DND-41 (cell line): Measurements from ENCODE around the gene FAM193A.

Experiments used
- ATAC-seq: fragments of 200-7000 bp; cut with Tn5 transposase; 3 replicates; pipeline ENCODE4 v1.9.1; 2021; ENCODE audit warnings: low read depth; ENCODE audit not compliant: insufficient read depth
- DNase-seq: peaks from one replicate; pipeline ENCODE4 v3.0.0-alpha.2; 2020
- H2AFZ ChIP-seq: 2 replicates; pipeline ENCODE4 v1.6.0; 2012; ENCODE audit warnings: low read depth, low read length
- H3K27ac ChIP-seq: 2 replicates; pipeline ENCODE4 v1.5.1; 2012; ENCODE audit warnings: low read length, inconsistent platforms
- H3K27me3 ChIP-seq: fragments of 200-600 bp; sonication (generic); 2 replicates; pipeline ENCODE4 v1.6.0; 2012; ENCODE audit warnings: low read length, mild to moderate bottlenecking, inconsistent platforms; ENCODE audit not compliant: insufficient read depth, poor library complexity
- H3K36me3 ChIP-seq: 2 replicates; pipeline ENCODE4 v1.5.1; 2012; ENCODE audit warnings: low read length, inconsistent platforms; ENCODE audit not compliant: insufficient read depth
- H3K4me1 ChIP-seq: 2 replicates; pipeline ENCODE4 v1.5.1; 2012; ENCODE audit warnings: mild to moderate bottlenecking, low read length; ENCODE audit not compliant: insufficient read depth
- H3K4me2 ChIP-seq: 2 replicates; pipeline ENCODE4 v1.6.0; 2012; ENCODE audit warnings: mild to moderate bottlenecking, moderate library complexity, low read length, inconsistent platforms; ENCODE audit not compliant: insufficient read depth
- H3K4me3 ChIP-seq, 2 experiments: fragments of 200-600 bp in 1 of 2; shearing (Covaris generic) in 1 of 2; 2 replicates each; pipeline ENCODE4 v1.5.1; 2012 to 2016; ENCODE audit warnings: inconsistent platforms in 2 of 2, low read length in 2 of 2, mild to moderate bottlenecking in 2 of 2, low read depth in 1 of 2, moderate library complexity in 1 of 2
- H3K79me2 ChIP-seq: 2 replicates; pipeline ENCODE4 v1.6.0; 2012; ENCODE audit warnings: low read length, inconsistent platforms; ENCODE audit not compliant: insufficient read depth
- H3K9ac ChIP-seq: 2 replicates; pipeline ENCODE4 v1.6.0; 2012; ENCODE audit warnings: low read depth, mild to moderate bottlenecking, inconsistent platforms, low read length, moderate library complexity
- H3K9me3 ChIP-seq: 2 replicates; pipeline ENCODE4 v1.5.1; 2012; ENCODE audit warnings: low read length, moderate library complexity, mild to moderate bottlenecking, inconsistent platforms; ENCODE audit not compliant: insufficient read depth, severe bottlenecking
- H4K20me1 ChIP-seq: 2 replicates; pipeline ENCODE4 v1.6.0; 2012; ENCODE audit warnings: low read length; ENCODE audit not compliant: insufficient read depth
- EZH2 ChIP-seq: IDR thresholded peaks from 3 replicates; pipeline ENCODE4 v1.6.1; 2012; ENCODE audit warnings: borderline replicate concordance, low read depth, mild to moderate bottlenecking, moderate library complexity, low read length, inconsistent platforms; ENCODE audit not compliant: severe bottlenecking
- TF ChIP-seq, protein P1 (sequence below): IDR thresholded peaks from 2 replicates; pipeline ENCODE4 v1.5.1; 2012; ENCODE audit warnings: borderline replicate concordance, low read length, moderate library complexity, mild to moderate bottlenecking; ENCODE audit not compliant: poor library complexity, severe bottlenecking; ENCODE audit errors: extremely low read depth

Gene FAM193A

DNA sequence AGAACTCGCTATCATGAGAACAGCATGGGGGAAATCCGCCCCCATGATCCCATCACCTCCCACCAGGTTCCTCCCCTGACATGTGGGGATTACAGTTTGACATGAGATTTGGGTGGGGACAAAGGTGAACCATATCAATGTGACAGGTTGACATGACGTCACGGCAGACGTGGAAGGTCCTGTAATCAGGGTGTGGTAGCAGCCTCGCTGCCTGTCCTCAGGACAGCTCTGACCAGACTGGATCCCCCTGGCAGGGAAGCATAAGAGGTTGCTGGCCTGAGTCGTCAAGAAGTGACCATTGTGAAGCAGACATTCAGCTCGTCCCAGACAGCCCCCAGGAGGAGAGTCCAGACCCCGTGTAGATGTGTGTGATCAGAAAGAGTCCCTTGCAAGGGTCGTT, 115.1 kb downstream of the FAM193A start:
- ATAC-seq (no peak), DNase-seq (no peak)
- peaks cover 10% of the 10 kb centered on the region; the same call in 1 of the 2 replicates for H4K20me1 ChIP-seq
- peaks cover 78% of the 10 kb centered on the region for H3K36me3 ChIP-seq
- no peaks in the 10 kb centered on the region; the same call in 1 of the 2 replicates for H3K79me2 ChIP-seq
- H3K27ac ChIP-seq, result no peak overlapping the region
- H3K9me3 ChIP-seq, result no peaks in the 10 kb centered on the region
- no peak overlapping the region for H2AFZ ChIP-seq
- H3K27me3 ChIP-seq, result no peaks in the 10 kb centered on the region
- TF ChIP-seq, protein P1, sequence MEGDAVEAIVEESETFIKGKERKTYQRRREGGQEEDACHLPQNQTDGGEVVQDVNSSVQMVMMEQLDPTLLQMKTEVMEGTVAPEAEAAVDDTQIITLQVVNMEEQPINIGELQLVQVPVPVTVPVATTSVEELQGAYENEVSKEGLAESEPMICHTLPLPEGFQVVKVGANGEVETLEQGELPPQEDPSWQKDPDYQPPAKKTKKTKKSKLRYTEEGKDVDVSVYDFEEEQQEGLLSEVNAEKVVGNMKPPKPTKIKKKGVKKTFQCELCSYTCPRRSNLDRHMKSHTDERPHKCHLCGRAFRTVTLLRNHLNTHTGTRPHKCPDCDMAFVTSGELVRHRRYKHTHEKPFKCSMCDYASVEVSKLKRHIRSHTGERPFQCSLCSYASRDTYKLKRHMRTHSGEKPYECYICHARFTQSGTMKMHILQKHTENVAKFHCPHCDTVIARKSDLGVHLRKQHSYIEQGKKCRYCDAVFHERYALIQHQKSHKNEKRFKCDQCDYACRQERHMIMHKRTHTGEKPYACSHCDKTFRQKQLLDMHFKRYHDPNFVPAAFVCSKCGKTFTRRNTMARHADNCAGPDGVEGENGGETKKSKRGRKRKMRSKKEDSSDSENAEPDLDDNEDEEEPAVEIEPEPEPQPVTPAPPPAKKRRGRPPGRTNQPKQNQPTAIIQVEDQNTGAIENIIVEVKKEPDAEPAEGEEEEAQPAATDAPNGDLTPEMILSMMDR, result no peak
- no peak for TF ChIP-seq EZH2
- H3K9ac ChIP-seq, result no peak overlapping the region
- no peak overlapping the region for H3K4me2 ChIP-seq
- no peaks in the 10 kb centered on the region for H3K4me1 ChIP-seq
- H3K4me3 ChIP-seq, result no peak overlapping the region

DNA sequence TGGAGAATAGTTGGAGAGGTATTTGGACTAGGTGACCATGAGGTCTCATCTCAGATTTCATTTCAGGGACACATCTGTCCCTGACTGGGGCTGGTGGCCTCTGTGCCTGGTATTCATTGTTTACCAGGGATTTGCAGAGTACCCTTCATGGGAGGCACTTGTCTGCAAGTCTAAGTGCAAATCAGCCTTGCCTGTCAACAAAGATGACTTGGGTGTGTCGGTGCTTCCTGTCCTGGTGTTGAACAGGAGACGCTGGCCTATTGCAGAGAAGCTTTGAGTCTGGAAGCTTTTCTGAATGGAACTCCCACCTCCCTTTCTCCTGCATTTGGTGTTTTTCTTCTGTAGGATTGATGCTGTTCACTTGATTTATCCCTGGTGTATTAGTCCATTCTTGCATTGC, 115.6 kb downstream of the FAM193A start:
- Histone ChIP-seq H3K27ac (no peak overlapping the region), H3K4me3 (no peak overlapping the region), H3K27me3 (no peaks in the 10 kb centered on the region), H3K9me3 (no peaks in the 10 kb centered on the region), H4K20me1 (peaks cover 6% of the 10 kb centered on the region; the same call in 1 of the 2 replicates), H2AFZ (no peak overlapping the region), H3K9ac (no peak overlapping the region), H3K4me1 (no peaks in the 10 kb centered on the region), H3K36me3 (peaks cover 75% of the 10 kb centered on the region), H3K79me2 (no peaks in the 10 kb centered on the region), H3K4me2 (no peak overlapping the region)
- no peak for DNase-seq
- TF ChIP-seq, protein P1, result no peak
- TF ChIP-seq EZH2, result no peak
- no peak for ATAC-seq

DNA sequence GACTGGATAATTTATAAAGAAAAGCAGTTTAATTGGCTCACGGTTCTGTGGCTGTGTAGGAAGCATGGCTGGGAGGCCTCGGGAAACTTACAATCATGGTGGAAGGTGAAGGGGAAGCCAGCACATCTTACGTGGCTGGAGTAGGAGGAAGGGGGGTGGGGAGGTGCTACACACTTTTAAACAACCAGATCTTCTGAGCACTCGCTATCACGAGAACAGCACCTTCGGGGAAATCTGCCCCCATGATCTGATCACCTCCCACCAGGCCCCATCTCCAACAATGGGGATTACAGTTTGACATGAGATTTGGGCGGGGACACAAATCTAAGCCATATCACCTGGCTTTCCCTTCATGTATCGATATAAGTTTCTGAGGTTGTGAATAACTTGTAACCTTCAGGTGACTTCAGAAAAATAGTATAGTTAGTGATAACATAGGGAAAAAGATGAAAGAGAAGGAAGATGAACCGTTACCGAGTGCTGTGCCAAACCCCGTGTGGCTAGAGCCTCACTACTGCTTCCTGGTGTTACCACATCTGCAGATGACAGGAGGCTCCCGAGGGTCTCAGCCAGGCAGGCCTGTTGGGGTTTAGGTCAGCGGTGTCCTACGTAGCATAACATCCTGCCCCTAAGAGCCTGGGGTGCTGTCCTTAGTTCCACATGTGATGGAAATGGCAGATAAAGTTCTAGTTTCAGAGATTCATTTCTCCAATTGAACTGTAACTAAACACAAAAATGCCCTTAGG, 116.1 kb downstream of the FAM193A start:
- no peak overlapping the region for H2AFZ ChIP-seq
- H3K4me1 ChIP-seq, result no peaks in the 10 kb centered on the region
- no peaks in the 10 kb centered on the region for H3K9me3 ChIP-seq
- no peak overlapping the region for H3K9ac ChIP-seq
- H3K27ac ChIP-seq, result no peak overlapping the region
- no peaks in the 10 kb centered on the region for H3K79me2 ChIP-seq
- peaks cover 6% of the 10 kb centered on the region; the same call in 1 of the 2 replicates for H4K20me1 ChIP-seq
- H3K27me3 ChIP-seq, result no peaks in the 10 kb centered on the region
- H3K36me3 ChIP-seq, result peaks cover 74% of the 10 kb centered on the region
- ATAC-seq (no peak), DNase-seq (no peak)
- H3K4me3 ChIP-seq, result no peak overlapping the region
- TF ChIP-seq, protein P1, result no peak
- no peak for TF ChIP-seq EZH2
- H3K4me2 ChIP-seq, result no peak overlapping the region
